PC-9 (cell line): ENCODE data around the gene APRT.

Source experiments
- EZH2 ChIP-seq: fragments of 200-600 bp; sonication (generic); IDR thresholded peaks from 2 replicates; pipeline ENCODE4 v1.8.0; 2017; ENCODE audit warnings: antibody characterized with exemption, low read depth
- TF ChIP-seq, protein P1 (sequence below): fragments of 200-600 bp; sonication (generic); conservative IDR thresholded peaks from 2 replicates; pipeline ENCODE4 v1.6.1; 2017; ENCODE audit warnings: mixed run types, antibody characterized with exemption, mild to moderate bottlenecking, moderate library complexity

DNA sequence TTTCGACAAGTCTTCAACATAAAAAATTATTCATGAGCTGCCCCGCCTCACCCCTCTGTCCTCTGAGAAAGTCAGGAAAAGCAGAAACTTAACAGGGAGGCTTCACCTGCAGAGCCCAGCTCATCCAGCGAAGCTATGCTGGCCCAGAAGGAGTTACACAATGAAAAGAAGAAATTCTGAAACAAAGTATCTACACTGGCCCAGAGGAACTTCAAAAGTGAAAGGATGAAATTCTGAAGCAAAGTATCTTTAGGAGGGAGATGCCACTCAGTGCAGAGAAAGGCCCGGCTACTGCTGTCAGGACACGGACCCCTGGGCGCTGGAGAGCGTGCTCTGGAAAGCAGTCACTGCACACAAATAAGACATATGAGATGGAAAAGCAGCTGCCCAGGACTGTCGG, 43.4 kb upstream of the APRT start:
- TF ChIP-seq, protein P1, sequence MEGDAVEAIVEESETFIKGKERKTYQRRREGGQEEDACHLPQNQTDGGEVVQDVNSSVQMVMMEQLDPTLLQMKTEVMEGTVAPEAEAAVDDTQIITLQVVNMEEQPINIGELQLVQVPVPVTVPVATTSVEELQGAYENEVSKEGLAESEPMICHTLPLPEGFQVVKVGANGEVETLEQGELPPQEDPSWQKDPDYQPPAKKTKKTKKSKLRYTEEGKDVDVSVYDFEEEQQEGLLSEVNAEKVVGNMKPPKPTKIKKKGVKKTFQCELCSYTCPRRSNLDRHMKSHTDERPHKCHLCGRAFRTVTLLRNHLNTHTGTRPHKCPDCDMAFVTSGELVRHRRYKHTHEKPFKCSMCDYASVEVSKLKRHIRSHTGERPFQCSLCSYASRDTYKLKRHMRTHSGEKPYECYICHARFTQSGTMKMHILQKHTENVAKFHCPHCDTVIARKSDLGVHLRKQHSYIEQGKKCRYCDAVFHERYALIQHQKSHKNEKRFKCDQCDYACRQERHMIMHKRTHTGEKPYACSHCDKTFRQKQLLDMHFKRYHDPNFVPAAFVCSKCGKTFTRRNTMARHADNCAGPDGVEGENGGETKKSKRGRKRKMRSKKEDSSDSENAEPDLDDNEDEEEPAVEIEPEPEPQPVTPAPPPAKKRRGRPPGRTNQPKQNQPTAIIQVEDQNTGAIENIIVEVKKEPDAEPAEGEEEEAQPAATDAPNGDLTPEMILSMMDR, result no peak
- no peak for TF ChIP-seq EZH2
